ENCODE measurements around the gene GGA1.
"Not testable (repeated sequence)": the region's sequence is repeated elsewhere in the genome, so short reads cannot be mapped to it uniquely, and the experiment has no call there.

Gene GGA1

GRCh38 chr22:37656583-37656982 is 47.9 kb downstream of the GGA1 start:
- not testable (repeated sequence) for DNase-seq

DNA sequence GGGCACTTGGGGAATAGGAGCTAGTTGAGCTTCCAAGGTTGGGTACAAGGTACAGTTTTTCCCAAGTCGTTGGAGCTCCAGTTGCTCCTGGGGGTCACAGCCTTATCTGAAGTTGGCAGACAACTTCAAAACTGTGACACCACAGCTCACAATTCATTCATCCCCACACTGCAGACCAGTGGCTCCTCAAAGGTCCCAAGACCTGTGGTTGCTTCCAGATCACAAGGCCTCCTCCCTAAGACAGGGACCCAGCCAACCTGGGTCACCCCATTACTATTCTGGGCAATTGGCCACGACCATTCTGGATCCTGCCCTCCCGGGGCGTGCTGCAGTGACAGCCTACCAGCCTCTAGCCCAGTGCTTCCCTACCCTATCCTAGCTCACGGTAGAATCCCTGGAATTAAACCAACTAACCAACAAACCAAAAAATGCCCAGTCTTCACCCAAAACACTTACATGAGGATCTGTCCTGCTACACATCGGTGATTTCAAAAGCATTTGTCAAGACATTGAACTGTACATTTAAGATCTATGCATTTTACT is 49.0 kb downstream of the GGA1 start:
- DNase-seq, result no peak

- DNase-seq, result peak; percentile 98
Observed at GRCh38 chr22:37658133-37659065, 49.8 kb downstream of the GGA1 start, which contains the start of gene PDXP. Gene PDXP (plus strand): TSS chr22:37658723. CDS start chr22:37658783, 60 bp downstream.

- no peak for DNase-seq
Observed at GRCh38 chr22:37659066-37659896, 50.6 kb downstream of the GGA1 start.

- no peak for DNase-seq
Observed at GRCh38 chr22:37659897-37660708, 51.5 kb downstream of the GGA1 start.

DNA sequence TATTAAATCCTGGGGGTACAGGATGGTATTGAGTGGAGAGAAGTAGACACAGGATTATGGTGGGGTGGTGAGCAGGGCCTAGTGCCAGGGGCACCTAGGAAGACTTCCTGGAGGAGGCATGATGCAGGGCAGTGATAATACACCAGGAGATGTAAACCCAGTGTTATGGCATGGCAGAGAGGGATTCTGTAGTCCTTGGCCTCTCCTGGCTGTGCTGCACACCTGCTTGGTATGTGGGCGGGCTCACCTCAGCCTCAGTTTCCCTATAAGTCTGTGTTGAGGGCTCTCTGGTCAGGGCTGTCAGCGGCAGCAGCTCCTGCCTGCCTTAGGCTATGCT is 52.0 kb downstream of the GGA1 start:
- DNase-seq, result no peak

DNA sequence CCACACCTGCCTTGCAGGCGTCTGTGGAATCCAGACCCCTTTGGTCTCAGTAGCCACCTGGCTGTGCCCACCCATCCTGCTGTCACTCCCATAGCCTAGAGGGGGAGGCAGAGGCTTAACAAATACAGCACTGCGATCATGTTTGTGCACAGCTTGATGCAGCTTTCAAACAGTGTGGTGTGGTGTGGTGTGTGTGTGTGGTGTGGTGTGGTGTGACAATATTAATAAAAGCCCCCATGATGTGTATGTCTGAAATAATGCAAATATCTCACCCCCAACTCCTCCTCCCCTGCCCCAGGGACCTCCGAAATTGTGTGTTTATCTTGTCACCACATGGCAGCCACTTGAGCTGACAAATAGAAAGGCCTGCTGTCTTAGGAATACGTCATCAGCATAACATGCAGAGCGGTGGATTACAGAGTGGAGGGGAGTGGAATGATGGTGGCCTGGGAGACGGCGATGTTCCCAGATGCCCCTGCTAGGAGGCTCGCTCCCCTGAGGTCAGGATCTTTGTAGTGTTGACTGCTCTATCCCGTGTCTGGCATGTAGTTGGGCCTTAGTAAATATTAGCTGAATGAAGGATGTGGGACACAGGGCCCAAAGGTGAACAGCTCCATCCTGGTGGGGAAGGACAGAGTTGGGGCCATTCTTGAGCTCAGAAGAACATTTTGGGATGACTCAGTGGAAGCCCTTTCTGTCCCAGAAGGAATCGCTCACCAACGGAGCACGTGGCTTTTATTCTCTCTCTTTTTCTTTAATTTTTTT is 52.7 kb downstream of the GGA1 start:
- DNase-seq, result no peak

DNA sequence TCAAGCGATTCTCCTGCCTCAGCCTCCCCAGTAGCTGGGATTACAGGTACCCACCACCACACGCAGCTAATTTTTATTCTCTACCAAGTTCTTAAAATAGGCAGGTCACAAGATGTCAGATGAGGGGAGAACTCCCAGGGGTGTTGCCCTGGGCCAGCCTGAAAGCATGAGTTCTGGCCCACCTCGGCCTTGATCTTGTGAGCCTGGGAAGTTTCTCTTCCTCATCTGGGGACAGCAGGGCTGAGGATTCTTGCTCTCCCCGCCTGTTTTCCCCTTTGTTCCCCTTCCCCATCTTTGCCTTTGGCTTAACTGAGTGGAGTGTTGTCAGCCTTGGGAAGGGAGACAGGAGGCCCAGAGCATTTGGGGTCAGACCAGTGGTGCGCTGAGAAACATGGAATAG is 53.4 kb downstream of the GGA1 start:
- DNase-seq, result no peak

- no peak for DNase-seq
Observed at GRCh38 chr22:37663521-37664140, 55.0 kb downstream of the GGA1 start.

DNA sequence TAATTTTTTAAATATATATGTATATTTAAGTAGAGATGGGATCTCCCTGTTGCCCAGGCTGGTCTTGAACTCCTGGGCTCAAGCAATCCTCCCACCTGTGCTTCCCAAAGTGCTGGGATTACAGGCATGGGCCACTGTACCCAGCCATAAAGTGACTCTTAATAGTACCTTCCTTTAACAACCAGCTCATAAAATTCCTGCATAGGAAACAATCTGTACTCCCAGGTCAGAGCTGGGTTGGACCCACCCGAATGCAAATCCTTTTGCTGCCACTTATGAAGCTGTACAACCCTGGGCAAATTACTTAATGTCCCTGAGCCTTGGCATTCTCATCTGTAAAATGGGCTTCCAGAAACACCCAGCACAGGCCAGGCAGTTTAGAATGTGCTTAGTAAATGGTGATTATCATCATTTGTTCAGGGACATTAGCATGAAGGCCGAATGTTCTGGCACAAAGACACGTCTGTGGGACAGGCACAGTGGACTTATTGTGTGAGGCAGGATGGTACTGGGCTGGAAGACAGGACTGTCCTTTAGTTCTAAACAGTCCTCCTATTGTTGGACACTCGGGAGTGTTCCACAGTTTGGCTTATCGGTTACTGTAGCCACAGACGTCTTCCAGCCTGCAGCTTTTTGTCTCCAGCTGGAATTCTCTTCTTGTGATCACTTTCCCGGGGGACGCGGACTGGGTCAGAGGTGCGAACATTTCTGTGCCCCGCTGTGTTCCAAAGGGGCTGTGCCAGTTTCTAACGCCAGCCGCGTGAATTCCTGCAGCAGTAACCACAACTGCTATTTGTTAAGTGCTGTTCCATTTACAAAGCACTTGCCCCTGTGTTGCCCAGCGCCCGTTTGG is 55.8 kb downstream of the GGA1 start:
- DNase-seq, result no peak

DNA sequence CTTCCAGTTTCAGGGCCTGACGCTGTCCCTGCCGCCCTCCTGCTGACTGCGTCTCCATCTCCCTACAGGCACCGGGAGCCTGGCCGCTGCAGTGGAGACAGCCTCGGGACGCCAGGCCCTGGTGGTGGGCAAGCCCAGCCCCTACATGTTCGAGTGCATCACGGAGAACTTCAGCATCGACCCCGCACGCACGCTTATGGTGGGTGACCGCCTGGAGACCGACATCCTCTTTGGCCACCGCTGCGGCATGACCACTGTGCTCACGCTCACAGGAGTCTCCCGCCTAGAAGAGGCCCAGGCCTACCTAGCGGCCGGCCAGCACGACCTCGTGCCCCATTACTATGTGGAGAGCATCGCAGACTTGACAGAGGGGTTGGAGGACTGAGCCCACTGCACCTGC is 56.9 kb downstream of the GGA1 start:
- DNase-seq, result no peak

- DNase-seq, result no peak
Observed at GRCh38 chr22:37669586-37669985, 61.0 kb downstream of the GGA1 start.

DNA sequence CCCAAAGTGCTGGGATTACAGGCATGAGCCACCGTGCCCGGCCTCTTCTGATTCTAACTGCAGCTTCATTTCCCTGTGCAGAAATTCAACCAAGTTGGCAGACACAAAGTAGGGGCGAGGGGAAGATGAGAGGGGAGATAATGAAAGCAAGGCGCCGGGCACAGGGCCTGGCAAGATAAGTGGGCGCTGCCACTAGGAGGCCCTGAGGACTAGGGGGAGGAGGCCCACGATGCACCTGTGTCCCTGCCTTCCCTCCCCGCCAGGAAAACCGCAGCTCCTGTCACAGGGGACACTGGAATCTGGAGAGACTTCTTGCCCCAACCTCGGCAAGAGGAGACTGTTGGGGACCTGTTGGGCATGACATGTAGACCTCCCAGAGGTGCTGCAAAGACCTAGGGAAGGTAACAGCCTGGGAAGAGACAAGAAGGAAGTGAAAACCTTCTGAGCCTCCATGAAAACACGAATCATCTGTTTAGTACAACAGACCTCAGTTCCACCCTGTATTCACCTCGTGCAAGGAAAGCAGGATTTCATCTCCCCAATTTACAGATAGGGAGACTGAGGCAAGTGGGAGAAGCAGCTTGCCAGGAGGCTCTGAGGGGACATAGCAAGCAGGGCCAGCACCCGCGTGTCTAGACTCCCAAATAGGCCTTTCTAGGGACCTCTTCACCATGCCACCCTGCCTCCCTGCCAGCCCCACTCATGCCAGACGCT is 63.7 kb downstream of the GGA1 start:
- no peak for DNase-seq

GRCh38 chr22:37672920-37673455 is 64.4 kb downstream of the GGA1 start:
- no peak for DNase-seq

DNA sequence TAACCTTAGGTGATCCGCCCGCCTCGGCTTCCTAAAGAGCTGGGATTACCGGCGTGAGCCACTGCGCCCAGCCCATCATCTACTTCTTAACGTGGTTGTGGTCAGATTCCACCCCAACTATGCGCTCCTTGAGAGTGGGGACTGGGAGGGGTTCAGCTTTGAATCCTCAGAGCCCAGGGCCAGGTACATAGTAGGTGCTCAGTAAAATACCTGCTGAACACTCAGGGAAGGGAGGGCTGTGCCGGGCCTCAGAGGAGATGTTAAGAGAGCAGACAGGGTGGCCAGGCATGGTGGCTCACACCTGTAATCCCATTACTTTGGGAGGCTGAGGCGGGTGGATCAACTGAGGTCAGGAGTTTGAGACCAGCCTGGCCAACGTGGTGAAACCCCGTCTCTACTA is 65.6 kb downstream of the GGA1 start:
- DNase-seq, result no peak

- DNase-seq, result peak; percentile 81
Observed at GRCh38 chr22:37674951-37675929, 66.6 kb downstream of the GGA1 start, which contains the start of gene LGALS1. Gene LGALS1 (plus strand): TSS chr22:37675636. CDS start chr22:37675703, 67 bp downstream.

DNA sequence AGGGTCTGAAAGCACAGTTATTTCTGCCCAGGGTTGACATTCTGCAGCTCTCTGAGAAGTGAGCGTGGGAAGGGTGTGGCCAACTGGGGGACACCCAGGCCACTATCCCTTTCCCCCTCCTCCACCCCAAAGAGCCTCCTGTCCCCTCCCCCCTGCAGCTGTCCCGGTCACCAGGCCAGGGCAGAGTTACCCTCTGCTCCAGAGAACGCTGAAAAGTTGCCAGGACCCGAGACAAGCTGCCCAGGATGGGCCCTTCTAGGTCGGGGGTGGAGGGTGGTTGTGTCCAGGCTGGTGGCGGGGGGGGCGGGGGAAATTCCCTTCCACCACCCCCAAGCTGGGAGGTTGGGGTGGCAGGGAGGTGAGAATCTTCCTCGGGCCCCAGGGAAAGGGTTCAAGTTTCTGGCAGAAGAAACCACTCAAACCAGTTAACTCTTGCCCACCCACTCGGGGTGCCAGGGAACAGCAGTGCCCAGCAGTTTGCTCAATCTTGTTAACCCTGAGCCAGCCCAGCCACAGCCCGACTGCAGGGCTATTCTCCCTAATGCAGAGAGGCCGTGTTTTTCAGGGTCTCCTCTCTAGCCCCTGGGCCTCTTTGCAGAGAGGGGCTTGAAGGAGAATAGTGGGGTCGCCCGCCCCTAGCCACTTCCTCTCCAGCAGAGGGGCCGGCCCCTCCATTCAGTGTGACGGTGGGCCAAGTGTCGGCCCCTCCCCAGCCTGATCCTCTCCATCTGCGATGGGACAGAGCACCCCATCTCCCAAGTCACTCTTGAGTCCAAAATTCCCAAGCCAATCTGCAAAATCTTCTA is 67.5 kb downstream of the GGA1 start:
- DNase-seq, result no peak

Measured in GF-D8 (cell line).